Fibroblast of lung (primary cell): ENCODE results near the gene LRMDA. TPM values are rescaled to one million over a fixed set of nuclear protein-coding genes. Genes with fewer than 3 reads are reported as not detected.

ENCODE experiments used
- DNase-seq, 2 donors: peaks; one replicate each; pipeline versions ENCODE4 v3.0.0 to v3.0.0-alpha.2; 2010; ENCODE audit warnings: low read depth in 2 of 2
- H2AFZ ChIP-seq: 2 replicates; pipeline ENCODE4 v1.5.1; 2012; ENCODE audit warnings: low read length, control low read depth, inconsistent platforms
- H3K27ac ChIP-seq: 2 replicates; pipeline ENCODE4 v1.5.1; 2011; ENCODE audit warnings: low read length, control low read depth; ENCODE audit not compliant: insufficient read depth
- H3K27me3 ChIP-seq: 2 replicates; pipeline ENCODE4 v1.5.1; 2011; ENCODE audit warnings: mild to moderate bottlenecking, low read length; ENCODE audit not compliant: control insufficient read depth, insufficient read depth
- H3K36me3 ChIP-seq: 2 replicates; pipeline ENCODE4 v1.5.1; 2011; ENCODE audit warnings: low read length; ENCODE audit not compliant: control insufficient read depth, insufficient read depth
- H3K4me1 ChIP-seq: 2 replicates; pipeline ENCODE4 v1.5.1; 2011; ENCODE audit warnings: low read length; ENCODE audit not compliant: control insufficient read depth, insufficient read depth; ENCODE audit errors: extremely low read depth
- H3K4me2 ChIP-seq: 2 replicates; pipeline ENCODE4 v1.5.1; 2011; ENCODE audit warnings: low read length, control low read depth; ENCODE audit not compliant: insufficient read depth; ENCODE audit errors: extremely low read depth
- H3K4me3 ChIP-seq, 4 experiments: fragments of 200-600 bp in 1 of 4; sonication (generic) in 1 of 4; replicated peaks in 1 of 4; 2 replicates each; pipeline ENCODE4 v1.5.1; 2011 to 2016; ENCODE audit warnings: low read length in 4 of 4, low read depth in 3 of 4, mild to moderate bottlenecking in 3 of 4, control low read depth in 2 of 4, inconsistent platforms in 1 of 4, mixed read lengths in 1 of 4; ENCODE audit not compliant: insufficient read depth in 1 of 4; ENCODE audit errors: control extremely low read depth in 1 of 4
- H3K79me2 ChIP-seq: 2 replicates; pipeline ENCODE4 v1.5.1; 2012; ENCODE audit warnings: mild to moderate bottlenecking, low read length, inconsistent platforms; ENCODE audit not compliant: control insufficient read depth, insufficient read depth
- H3K9ac ChIP-seq: 2 replicates; pipeline ENCODE4 v1.5.1; 2011; ENCODE audit warnings: mild to moderate bottlenecking, low read length, control low read depth; ENCODE audit not compliant: insufficient read depth
- H3K9me3 ChIP-seq: 2 replicates; pipeline ENCODE4 v1.5.1; 2012; ENCODE audit warnings: low read depth, low read length; ENCODE audit not compliant: control insufficient read depth, insufficient read depth
- H4K20me1 ChIP-seq: 2 replicates; pipeline ENCODE4 v1.5.1; 2011; ENCODE audit warnings: low read length; ENCODE audit not compliant: control insufficient read depth, insufficient read depth; ENCODE audit errors: extremely low read depth
- EZH2 ChIP-seq: IDR thresholded peaks from 2 replicates; pipeline ENCODE4 v1.5.1; 2012; ENCODE audit warnings: low read length, control low read depth, mild to moderate bottlenecking; ENCODE audit errors: missing control alignments
- polyA plus RNA-seq, 2 donors: library from polyadenylated mRNA; depleted of rRNA in 1 of 2; stranded (reverse) in 1 of 2; unstranded in 1 of 2; fragments of >200 nt; gene quantifications; 2 replicates each; pipeline ENCODE4 v1.2.1, GENCODE V29; 2011 to 2012; ENCODE audit warnings: missing spikeins in 1 of 2
- total RNA-seq: library from RNA; depleted of rRNA; stranded (reverse); fragments of >200 nt; gene quantifications from 2 replicates; pipeline ENCODE4 v1.2.1, GENCODE V29; 2014
- TF ChIP-seq, protein P1 (sequence below), 2 donors: IDR thresholded peaks in 1 of 2; conservative IDR thresholded peaks in 1 of 2; 1 replicate in 1 of 2; 2 replicates in 1 of 2; pipeline ENCODE4 v1.5.1; 2011 to 2012; ENCODE audit warnings: low read length in 2 of 2, control low read depth in 1 of 2, inconsistent platforms in 1 of 2, low read depth in 1 of 2, mild to moderate bottlenecking in 1 of 2

LRMDA gene
- total and polyA plus RNA-seq, 2 donors (not counting 1 experiment from before 2014, with no cell fraction given) = 1.7 to 2.0 TPM

DNA sequence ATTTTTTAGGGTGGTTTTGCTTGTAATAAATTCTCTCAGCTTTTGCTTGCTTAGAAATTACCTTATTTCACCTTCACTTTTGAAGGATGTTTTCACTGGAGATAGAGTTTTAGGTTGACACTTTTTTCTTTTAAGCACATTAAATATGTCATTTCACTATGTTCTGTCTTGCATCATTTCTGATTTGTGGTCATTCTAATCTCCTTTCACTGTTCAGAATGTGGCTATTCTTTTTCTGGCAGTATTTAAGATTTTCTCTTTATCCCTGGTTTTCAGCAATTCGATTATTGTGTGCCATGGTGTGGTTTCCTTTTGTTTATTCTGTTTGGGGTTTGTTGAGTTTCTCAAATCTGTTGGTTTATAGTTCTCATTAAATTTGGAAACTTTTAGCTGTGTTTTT lies 1140.6 kb downstream of the LRMDA start:
- H3K4me1 ChIP-seq = peaks cover 2% of the 10 kb centered on the region
- H3K9ac ChIP-seq = no peak overlapping the region
- TF ChIP-seq EZH2 = no peak
- TF ChIP-seq, protein P1, sequence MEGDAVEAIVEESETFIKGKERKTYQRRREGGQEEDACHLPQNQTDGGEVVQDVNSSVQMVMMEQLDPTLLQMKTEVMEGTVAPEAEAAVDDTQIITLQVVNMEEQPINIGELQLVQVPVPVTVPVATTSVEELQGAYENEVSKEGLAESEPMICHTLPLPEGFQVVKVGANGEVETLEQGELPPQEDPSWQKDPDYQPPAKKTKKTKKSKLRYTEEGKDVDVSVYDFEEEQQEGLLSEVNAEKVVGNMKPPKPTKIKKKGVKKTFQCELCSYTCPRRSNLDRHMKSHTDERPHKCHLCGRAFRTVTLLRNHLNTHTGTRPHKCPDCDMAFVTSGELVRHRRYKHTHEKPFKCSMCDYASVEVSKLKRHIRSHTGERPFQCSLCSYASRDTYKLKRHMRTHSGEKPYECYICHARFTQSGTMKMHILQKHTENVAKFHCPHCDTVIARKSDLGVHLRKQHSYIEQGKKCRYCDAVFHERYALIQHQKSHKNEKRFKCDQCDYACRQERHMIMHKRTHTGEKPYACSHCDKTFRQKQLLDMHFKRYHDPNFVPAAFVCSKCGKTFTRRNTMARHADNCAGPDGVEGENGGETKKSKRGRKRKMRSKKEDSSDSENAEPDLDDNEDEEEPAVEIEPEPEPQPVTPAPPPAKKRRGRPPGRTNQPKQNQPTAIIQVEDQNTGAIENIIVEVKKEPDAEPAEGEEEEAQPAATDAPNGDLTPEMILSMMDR (conservative IDR thresholded peaks at IDR 0.05 in 1 of 2, IDR thresholded peaks at IDR 0.05 in 1 of 2; ENCODE audit: low read depth in 1 of 2, low read length in 2 of 2) = no peak
- no peaks in the 10 kb centered on the region for H3K27me3 ChIP-seq
- no peak overlapping the region for H3K4me3 ChIP-seq
- no peak overlapping the region for H3K4me2 ChIP-seq
- H4K20me1 ChIP-seq = no peaks in the 10 kb centered on the region
- peak in 1 of 2 donors; percentile 18 for DNase-seq
- H3K27ac ChIP-seq = no peak overlapping the region
- no peaks in the 10 kb centered on the region for H3K36me3 ChIP-seq
- no peaks in the 10 kb centered on the region for H3K9me3 ChIP-seq
- no peak overlapping the region for H2AFZ ChIP-seq
- no peaks in the 10 kb centered on the region for H3K79me2 ChIP-seq

DNA sequence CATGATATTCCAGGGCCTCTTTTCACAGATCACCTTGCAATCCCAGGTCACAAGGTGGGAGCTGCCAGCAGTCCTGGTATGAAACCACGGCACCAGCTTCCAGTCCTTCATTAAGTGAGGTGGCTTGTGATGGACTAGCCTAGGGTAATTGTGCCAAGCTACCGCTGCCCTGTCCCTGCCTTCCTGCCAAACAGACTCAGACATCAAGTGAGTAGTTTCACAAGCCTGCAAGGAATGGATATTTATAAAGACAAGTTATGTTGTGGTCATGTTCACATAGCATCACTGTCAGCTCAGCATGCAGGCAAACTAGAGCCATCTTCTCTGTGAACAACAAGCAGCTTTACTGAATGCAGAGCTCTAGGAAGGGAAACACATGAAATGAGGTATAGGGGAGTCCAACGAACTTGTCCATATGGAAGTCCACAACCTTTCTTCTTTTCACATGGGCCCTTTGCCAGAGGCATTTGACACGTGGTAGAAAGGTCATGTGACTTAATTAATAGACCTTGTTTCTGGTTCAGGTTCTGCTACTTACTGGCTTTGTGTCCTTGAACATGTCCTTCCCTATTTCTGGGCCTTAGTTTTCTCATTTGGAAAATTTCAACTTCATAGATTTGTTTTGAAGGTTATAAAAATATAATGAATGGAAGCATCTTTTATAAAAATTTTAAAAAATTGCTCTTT lies 1145.0 kb downstream of the LRMDA start:
- Histone ChIP-seq H2AFZ (no peak overlapping the region), H3K27ac (no peak overlapping the region)

DNA sequence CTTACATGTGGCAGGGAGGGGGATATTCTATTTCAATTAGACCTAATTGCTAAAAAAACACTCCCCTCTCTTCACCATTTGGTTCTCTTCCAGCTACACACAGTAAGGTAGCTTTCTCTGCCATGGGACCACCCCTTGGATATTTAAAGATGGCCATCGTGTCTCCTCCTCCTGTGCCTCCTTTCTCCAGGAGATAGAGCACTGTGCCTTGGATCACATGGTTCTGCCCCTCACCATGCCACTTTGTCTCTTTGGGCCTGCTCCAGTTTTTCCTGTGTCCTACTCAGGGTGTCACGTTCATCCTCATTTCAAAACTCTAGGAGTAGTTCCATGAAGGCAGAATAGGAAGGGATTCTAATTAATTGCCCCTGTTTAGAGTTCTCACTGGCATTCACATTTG lies 1146.0 kb downstream of the LRMDA start:
- Histone ChIP-seq H3K9me3 (no peaks in the 10 kb centered on the region), H3K4me3 (no peak overlapping the region), H2AFZ (no peak overlapping the region), H3K4me1 (peaks cover 10% of the 10 kb centered on the region), H4K20me1 (no peaks in the 10 kb centered on the region), H3K79me2 (no peaks in the 10 kb centered on the region), H3K36me3 (no peaks in the 10 kb centered on the region), H3K27me3 (no peaks in the 10 kb centered on the region), H3K4me2 (no peak overlapping the region), H3K9ac (no peak overlapping the region), H3K27ac (no peak overlapping the region)
- DNase-seq = no peak
- TF ChIP-seq, protein P1 (conservative IDR thresholded peaks at IDR 0.05 in 1 of 2, IDR thresholded peaks at IDR 0.05 in 1 of 2; ENCODE audit: low read depth in 1 of 2, low read length in 2 of 2) = no peak
- TF ChIP-seq EZH2 = no peak

More for the DNA sequence above, 1145.0 kb downstream of the LRMDA start:
- H4K20me1 ChIP-seq = no peaks in the 10 kb centered on the region
- no peak overlapping the region for H3K9ac ChIP-seq
- no peaks in the 10 kb centered on the region for H3K27me3 ChIP-seq
- H3K36me3 ChIP-seq = no peaks in the 10 kb centered on the region
- H3K4me1 ChIP-seq = peaks cover 4% of the 10 kb centered on the region
- TF ChIP-seq EZH2 = no peak
- TF ChIP-seq, protein P1 (conservative IDR thresholded peaks at IDR 0.05 in 1 of 2, IDR thresholded peaks at IDR 0.05 in 1 of 2; ENCODE audit: low read depth in 1 of 2, low read length in 2 of 2) = no peak
- no peak overlapping the region for H3K4me3 ChIP-seq
- no peak overlapping the region for H3K4me2 ChIP-seq
- H3K9me3 ChIP-seq = no peaks in the 10 kb centered on the region
- H3K79me2 ChIP-seq = no peaks in the 10 kb centered on the region
- DNase-seq = peak; percentile 40 to 88
